SW 1271 (cell line): ENCODE data around the gene SLC38A9.
A peak's percentile ranks its signal among the peaks of the same experiment; 100 is the strongest.
"Not testable (repeated sequence)": the region's sequence is repeated elsewhere in the genome, so short reads cannot be mapped to it uniquely, and the experiment has no call there.

ENCODE experiments used
- DNase-seq, 2 experiments: peaks; one replicate each; lab custom pipeline; 2025; lab: John Stamatoyannopoulos, UW

Gene SLC38A9

GRCh38 chr5:55702598-55703345 is 9.4 kb downstream of the SLC38A9 start:
- no peak for DNase-seq

DNA sequence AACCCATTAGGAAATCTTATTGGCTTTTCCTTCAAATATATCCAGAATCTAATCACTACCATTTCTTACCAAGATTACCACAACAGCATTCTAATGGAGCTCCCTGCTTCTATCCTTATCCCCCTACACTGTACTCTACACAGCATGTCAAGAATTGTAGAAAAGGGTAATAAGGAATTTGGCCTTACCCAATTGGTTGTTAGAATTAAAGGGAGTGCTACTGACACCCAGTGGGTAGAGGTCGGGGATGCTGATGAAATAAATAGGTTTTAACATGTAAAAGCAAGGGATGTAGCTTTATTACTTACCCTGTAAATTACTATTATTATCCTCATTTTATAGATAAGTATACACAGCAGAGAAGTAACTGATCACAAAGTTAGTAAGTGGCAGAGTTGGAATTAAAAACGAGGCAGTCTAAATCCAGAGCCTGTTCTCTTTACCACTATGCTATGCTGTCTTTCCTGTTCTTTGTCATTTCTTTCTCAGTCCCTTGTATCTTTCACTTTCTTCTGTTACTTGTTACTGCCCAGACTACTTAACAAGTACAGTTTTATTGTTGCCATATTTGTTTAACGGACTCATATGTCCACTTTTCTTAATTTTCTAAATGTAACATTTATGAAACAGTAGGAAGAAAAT is 10.5 kb downstream of the SLC38A9 start:
- no peak for DNase-seq

DNA sequence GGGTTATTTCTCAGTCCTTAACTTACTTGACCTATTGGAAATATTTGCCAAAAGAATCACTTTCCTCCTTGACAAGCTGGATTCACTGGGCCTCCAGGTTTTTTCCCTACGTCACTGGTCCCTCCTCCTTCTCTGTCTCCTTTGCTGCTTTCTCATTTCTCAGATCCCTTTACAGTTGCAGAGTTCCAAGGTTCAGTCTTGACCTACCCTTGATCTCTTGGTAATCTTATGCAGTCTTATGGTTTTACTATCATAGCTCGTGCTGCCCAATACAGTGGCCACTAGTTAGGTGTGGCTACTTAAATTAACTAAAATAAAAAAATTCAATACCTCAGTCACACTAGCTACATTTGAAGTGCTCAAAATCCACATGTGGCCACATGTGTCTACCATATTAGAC is 11.4 kb downstream of the SLC38A9 start:
- DNase-seq, result no peak

DNA sequence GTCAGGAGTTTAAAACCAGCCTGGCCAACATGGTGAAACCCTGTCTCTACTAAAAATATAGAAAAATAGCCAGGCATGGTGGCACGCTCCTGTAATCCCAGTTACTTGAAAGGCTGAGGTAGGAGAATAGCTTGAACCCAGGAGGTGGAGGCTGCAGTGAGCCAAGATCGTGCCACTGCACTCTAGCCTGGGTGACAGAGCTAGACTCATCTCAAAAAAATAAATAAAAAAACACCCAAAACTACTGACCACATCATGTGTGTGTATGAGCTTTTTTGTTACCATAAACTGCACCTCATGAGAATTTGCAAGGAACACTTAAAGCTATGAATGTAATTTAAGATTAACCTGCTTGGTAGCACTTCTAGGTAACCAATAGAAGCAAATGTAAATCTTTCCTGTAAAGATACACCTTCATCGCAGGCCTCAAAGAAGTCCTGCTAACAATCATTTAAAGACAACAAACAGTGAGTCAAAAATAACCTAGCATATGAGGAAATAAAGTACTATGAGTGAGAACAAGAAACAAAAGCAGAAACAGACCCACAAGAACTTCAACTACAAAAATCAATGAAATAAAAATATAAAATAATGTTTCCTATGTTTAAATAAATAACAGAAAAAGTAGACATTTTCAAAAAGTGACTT is 13.0 kb downstream of the SLC38A9 start:
- no peak for DNase-seq

GRCh38 chr5:55696704-55697103 is 15.4 kb downstream of the SLC38A9 start:
- not testable (repeated sequence) for DNase-seq

- DNase-seq, result peak in 1 of 2 experiments; percentile 60
Observed at GRCh38 chr5:55694152-55694830, 17.8 kb downstream of the SLC38A9 start.

DNA sequence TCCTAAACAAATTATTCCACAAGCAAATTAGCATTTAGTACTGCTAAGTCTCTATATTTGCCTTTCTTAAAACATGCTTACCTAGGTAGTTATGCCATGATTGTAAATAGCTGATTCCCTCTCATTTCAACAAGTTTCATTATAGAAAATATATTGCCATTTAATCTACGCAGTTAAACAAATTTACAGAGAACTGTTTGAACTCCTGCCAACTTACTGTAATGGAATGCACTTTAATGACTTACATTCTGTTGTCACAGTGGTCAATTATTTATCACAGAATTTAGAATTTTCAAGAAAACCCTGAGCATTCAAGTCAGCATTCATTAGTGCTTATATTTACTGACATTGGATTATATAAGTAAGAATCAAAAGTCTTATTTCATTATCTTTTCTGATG is 19.6 kb downstream of the SLC38A9 start:
- no peak for DNase-seq

GRCh38 chr5:55692106-55692417 is 20.1 kb downstream of the SLC38A9 start:
- no peak for DNase-seq

GRCh38 chr5:55691265-55692105 is 20.6 kb downstream of the SLC38A9 start:
- DNase-seq, result peak; percentile 11 to 80

DNA sequence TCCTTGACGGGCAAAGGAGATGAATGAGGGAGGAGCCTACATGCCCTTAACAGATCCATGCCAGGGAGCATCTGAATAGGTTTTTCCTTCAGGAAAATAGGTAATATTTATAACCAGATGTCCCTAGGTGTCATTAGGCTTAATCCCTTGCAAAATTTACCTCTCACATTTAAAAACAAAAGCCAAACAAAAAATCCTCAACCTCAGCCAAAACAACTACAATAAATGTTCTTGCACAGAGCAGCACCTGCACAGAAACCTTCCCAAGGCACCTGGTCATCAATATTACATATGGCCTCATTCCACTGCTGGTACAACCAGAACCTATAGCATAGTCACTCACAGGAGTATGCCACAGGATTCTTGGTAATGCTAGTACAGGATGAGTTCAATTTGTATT is 30.1 kb downstream of the SLC38A9 start:
- DNase-seq, result no peak

GRCh38 chr5:55681301-55681700 is 30.8 kb downstream of the SLC38A9 start:
- DNase-seq, result no peak

GRCh38 chr5:55680353-55680752 is 31.8 kb downstream of the SLC38A9 start:
- no peak for DNase-seq

GRCh38 chr5:55679556-55679955 is 32.6 kb downstream of the SLC38A9 start:
- DNase-seq, result no peak

DNA sequence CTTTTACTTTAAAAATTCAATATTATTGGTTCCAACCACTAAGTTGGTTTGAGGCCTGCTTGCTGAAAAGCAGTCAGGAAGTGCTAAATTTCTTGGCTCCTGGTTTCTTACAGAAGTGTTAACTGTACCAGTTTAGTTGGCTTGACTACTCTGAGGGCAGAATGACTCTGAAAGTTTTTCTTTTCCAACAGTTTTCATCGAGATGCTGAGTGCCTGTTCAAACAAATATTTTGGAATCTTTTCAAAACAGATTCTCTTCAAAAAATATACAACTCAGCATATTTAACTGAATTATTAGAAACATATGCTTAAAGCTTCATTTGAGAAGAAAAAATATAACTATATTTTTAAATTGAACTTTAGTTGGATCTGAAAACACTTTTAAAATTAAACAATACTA is 37.0 kb downstream of the SLC38A9 start:
- DNase-seq, result no peak

- no peak for DNase-seq
Observed at GRCh38 chr5:55674340-55674739, 37.8 kb downstream of the SLC38A9 start.

DNA sequence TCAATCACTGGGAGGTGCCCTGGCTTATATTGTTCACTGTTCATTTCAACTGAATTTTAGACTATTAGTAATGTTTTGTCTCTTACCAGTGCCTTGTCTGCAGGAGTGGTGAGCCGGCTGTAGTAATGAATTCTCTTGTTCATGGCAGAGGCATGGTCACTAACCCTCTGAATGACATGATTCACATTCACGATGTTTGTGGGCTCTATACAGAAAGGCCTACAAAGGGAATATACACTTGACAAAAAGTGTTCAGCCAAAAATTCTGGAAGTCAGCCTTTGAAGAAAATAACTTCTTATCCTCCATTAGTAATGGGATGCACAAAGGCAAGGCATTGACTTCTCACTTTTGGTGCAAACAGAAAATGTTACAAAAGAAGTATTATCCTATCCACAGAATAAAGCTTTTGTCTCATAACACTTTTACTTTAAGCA is 39.6 kb downstream of the SLC38A9 start:
- DNase-seq, result no peak

GRCh38 chr5:55671975-55672374 is 40.1 kb downstream of the SLC38A9 start:
- no peak for DNase-seq

DNA sequence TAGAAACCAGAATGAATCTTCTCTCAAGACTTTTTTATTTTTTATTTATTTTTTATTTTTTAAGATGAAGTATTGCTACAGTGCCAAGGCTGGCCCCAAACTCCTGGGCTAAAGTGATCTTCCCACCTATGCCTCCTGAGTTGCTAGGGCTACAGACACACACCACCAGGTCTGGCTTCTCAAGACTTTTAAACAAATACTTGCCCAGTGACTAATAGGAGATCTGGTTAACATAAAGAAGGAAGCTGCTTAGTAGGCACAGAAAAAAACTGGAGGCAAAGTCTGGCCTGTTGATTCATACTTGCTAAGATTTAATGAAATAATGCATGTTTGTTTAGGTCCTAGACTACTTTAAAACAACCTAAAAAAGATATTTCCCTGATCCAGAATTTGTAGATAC is 43.8 kb downstream of the SLC38A9 start:
- peak; percentile 42 to 76 for DNase-seq

DNA sequence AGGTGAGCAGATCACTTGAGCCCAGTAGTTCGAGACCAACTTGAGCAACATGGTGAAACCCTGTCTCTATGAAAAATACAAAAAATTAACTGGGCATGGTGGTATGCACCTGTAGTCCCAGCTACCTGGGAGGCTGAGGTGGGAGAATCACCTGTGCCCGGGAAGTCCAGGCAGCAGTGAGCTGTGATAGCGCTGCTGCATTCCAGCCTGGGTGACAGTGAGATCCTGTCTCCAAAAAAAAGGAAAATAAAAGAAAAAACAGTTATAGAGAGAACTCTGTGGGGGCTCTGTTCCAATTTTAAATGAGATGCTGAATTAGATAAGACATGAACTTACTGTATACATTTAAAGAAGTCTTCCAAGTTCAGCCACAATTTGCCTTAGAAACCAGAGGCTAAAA is 44.2 kb downstream of the SLC38A9 start:
- no peak for DNase-seq

DNA sequence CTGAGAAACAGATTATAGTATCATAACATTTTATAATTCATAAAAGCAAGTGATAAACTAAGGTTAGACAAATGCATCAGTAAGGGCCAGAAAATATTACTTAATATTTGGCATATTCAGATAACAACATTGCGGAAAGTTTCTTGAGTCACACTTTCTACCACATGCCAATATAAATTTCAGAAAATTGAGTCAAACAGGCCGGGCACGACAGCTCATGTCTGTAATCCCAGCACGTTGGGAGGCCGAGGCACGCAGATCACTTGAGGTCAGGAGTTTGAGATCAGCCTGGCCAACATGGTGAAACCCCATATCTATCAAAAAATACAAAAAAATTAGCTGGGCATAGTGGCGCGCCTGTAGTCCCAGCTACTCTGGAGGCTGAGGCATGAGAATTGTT is 47.1 kb downstream of the SLC38A9 start:
- no peak for DNase-seq

DNA sequence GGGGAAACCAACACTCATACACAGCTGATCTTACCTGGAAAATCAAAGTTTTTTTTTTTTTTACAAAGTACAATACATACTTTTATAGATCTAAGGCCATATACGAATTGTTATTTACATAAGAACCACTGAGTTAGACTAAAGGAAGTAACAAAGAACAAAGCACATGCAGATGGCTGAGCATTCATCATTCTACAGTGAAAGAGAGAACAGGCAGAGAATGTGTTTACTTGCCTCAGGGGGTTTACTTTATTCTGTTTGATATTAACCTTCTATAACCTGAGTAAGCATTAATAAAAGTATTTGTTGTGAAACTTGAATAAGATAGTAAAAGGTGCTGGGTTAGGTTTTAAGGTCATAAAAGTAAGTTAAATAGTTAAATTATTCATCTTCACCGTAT is 54.7 kb downstream of the SLC38A9 start:
- no peak for DNase-seq

- DNase-seq, result no peak
Observed at GRCh38 chr5:55650386-55650785, 61.7 kb downstream of the SLC38A9 start.
